ENCODE measurements around the gene RASL10A.

Gene RASL10A

DNA sequence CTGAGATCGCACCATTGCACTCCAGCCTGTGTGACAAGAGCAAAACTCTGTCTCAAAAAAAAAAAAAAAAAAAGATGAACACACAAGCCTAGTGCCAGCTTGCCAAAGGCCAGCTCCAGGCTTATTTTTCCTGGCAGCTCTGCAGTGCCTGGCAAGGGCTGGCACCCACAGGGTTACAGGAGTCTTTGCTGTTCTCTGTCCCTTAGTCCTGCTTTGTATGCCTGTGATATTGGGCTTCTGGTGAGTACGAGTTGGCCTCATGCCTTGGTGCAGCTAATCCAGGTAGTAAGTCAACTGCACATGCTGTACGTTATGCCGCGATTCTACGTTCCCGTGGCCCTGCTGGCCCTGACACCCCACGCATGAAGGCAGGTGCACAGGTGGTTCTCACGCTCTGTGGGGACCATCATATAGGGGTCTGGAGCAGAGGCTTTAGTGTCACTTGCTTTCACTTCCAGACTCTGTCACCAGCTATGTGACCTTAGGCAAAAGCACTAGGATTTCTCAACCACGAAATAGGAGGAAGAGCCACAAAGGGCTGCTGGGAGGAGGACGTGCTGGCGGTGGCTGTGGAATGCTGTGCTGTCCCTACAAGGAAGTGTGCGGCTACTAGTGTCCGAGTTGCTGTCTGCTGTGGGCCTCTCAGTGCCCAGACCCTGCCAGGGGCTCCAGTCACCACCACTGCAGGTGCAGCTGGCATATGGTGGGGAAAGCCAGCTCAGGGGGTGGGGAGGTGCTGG lies 21.4 kb upstream of the RASL10A start:
- no peaks in the 10 kb centered on the region for H3K27me3 Mint-ChIP-seq (ENCODE audit: low read depth)
- H3K36me3 Mint-ChIP-seq (ENCODE audit: low read depth) = peaks cover 44% of the 10 kb centered on the region
- peaks cover 4% of the 10 kb centered on the region for H3K4me1 Mint-ChIP-seq
- no peak overlapping the region for H3K27ac Mint-ChIP-seq
- no peaks in the 10 kb centered on the region for H3K9me3 Mint-ChIP-seq
- no peak overlapping the region for H3K4me3 Mint-ChIP-seq
- TF ChIP-seq, protein P1, sequence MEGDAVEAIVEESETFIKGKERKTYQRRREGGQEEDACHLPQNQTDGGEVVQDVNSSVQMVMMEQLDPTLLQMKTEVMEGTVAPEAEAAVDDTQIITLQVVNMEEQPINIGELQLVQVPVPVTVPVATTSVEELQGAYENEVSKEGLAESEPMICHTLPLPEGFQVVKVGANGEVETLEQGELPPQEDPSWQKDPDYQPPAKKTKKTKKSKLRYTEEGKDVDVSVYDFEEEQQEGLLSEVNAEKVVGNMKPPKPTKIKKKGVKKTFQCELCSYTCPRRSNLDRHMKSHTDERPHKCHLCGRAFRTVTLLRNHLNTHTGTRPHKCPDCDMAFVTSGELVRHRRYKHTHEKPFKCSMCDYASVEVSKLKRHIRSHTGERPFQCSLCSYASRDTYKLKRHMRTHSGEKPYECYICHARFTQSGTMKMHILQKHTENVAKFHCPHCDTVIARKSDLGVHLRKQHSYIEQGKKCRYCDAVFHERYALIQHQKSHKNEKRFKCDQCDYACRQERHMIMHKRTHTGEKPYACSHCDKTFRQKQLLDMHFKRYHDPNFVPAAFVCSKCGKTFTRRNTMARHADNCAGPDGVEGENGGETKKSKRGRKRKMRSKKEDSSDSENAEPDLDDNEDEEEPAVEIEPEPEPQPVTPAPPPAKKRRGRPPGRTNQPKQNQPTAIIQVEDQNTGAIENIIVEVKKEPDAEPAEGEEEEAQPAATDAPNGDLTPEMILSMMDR (IDR thresholded peaks at IDR 0.05; ENCODE audit: unreplicated experiment in 3 of 3) = no peak

GRCh38 chr22:29335656-29336055 lies 20.2 kb upstream of the RASL10A start:
- Mint-ChIP-seq H3K9me3 (no peaks in the 10 kb centered on the region), H3K36me3 (ENCODE audit: low read depth) (peaks cover 43% of the 10 kb centered on the region), H3K4me1 (peaks cover 8% of the 10 kb centered on the region), H3K27ac (no peak overlapping the region), H3K27me3 (ENCODE audit: low read depth) (no peaks in the 10 kb centered on the region), H3K4me3 (no peak overlapping the region)
- TF ChIP-seq, protein P1 (IDR thresholded peaks at IDR 0.05; ENCODE audit: unreplicated experiment in 3 of 3) = no peak

GRCh38 chr22:29334696-29335344 lies 19.3 kb upstream of the RASL10A start:
- Mint-ChIP-seq H3K4me3 (no peak overlapping the region), H3K27me3 (ENCODE audit: low read depth) (no peaks in the 10 kb centered on the region), H3K4me1 (peaks cover 11% of the 10 kb centered on the region), H3K36me3 (ENCODE audit: low read depth) (peaks cover 43% of the 10 kb centered on the region), H3K9me3 (no peaks in the 10 kb centered on the region), H3K27ac (no peak overlapping the region)
- TF ChIP-seq, protein P1 (IDR thresholded peaks at IDR 0.05; ENCODE audit: unreplicated experiment in 3 of 3) = no peak

DNA sequence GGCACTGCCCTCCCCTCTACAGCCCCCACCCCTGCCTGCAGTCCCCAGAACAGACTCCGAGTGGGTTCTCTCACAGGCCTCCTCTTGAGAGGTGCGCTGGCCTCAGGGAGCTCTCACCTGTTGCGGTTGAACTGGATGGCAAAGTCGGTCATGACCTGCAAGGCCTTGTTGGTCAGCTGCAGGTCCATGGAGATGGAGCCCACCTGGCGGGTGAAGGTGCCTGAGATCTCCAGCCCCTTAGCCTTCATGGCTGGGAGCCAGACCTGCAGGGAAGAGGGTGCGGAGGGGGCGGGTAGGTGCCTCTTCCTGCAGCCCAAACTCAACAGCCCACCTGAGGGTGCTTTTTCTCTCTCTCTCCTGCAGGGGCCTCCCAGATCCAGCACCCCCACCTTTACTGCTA lies 18.7 kb upstream of the RASL10A start:
- Mint-ChIP-seq H3K9me3 (no peaks in the 10 kb centered on the region), H3K4me3 (no peak overlapping the region), H3K27me3 (ENCODE audit: low read depth) (no peaks in the 10 kb centered on the region), H3K4me1 (peaks cover 17% of the 10 kb centered on the region), H3K36me3 (ENCODE audit: low read depth) (peaks cover 37% of the 10 kb centered on the region), H3K27ac (no peak overlapping the region)
- TF ChIP-seq, protein P1 (IDR thresholded peaks at IDR 0.05; ENCODE audit: unreplicated experiment in 3 of 3) = no peak

DNA sequence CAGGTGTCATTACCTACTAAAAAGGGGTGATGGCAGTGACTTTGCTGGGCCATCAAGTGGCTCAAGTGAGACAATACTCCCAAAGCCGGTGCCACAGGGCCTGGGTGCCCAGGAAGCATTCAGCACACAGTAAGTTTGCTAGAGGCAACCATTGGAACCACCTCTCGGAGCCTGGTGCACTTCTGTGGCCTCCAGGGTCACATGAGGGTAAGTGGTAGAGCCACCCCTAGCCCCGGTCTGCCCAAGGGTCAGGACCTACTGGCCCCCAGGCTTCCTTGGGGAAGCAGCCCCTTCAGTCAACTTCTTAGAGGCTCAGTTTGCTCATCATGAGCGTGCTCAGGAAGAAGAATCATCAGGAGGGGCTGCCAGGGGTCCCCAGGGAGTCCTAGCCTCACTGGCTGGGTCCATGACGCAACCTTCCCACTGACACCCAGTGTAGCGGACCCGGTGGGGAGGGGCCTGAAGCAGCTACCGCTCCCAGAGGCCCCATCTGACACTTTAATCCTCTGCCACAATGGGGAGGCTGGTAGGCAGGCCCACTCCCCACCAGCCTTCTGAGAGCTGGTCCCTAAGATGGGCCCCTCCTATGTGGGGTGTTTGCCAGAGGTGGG lies 17.5 kb upstream of the RASL10A start:
- Mint-ChIP-seq H3K4me1 (peaks cover 17% of the 10 kb centered on the region), H3K27ac (no peak overlapping the region), H3K36me3 (ENCODE audit: low read depth) (peaks cover 26% of the 10 kb centered on the region), H3K4me3 (no peak overlapping the region), H3K27me3 (ENCODE audit: low read depth) (no peaks in the 10 kb centered on the region), H3K9me3 (no peaks in the 10 kb centered on the region)
- TF ChIP-seq, protein P1 (IDR thresholded peaks at IDR 0.05; ENCODE audit: unreplicated experiment in 3 of 3) = no peak

Measured in nephron (organoid).